ENCODE data around the gene HECW1.

GRCh38 chr7:43151076-43151475 lies 38.6 kb downstream of the HECW1 start:
- TF ChIP-seq ZBTB43 (CRISPR knock-in tag; conservative IDR thresholded peaks at IDR 0.05) (no peak), ZNF274 (CRISPR knock-in tag; IDR thresholded peaks at IDR 0.05) (no peak), ELF1 (CRISPR knock-in tag; IDR thresholded peaks at IDR 0.05) (no peak), TAF1 (CRISPR knock-in tag; IDR thresholded peaks at IDR 0.05) (no peak), NR1H2 (CRISPR knock-in tag; IDR thresholded peaks at IDR 0.05; ENCODE audit: borderline replicate concordance, low read depth) (no peak), REST (IDR thresholded peaks at IDR 0.05; ENCODE audit: borderline replicate concordance in 1 of 2, low read depth in 1 of 2, low read length in 2 of 2) (no peak), DMTF1 (CRISPR knock-in tag; IDR thresholded peaks at IDR 0.05) (no peak), AGO1 (IDR thresholded peaks at IDR 0.05; ENCODE audit: low read depth, low read length, poor library complexity, severe bottlenecking) (no peak)

All from HepG2 (cell line).